PFSK-1 (cell line): ENCODE data around the gene APCDD1.

Source experiments
- FOXP2 ChIP-seq: optimal IDR thresholded peaks from 2 replicates; pipeline ENCODE3; 2011; ENCODE audit warnings: borderline replicate concordance, control low read depth, inconsistent platforms; ENCODE audit not compliant: insufficient read depth; ENCODE audit errors: extremely low read length, extremely low read depth
- POLR2AphosphoS5 ChIP-seq: IDR thresholded peaks from 2 replicates; pipeline ENCODE4 v1.6.1; 2012; ENCODE audit warnings: low read depth, mild to moderate bottlenecking, control low read depth, low read length, moderate library complexity
- SIN3A ChIP-seq: IDR thresholded peaks from 2 replicates; pipeline ENCODE4 v1.6.1; 2012; ENCODE audit warnings: mild to moderate bottlenecking, low read length, moderate library complexity, borderline replicate concordance; ENCODE audit not compliant: insufficient read depth
- TAF1 ChIP-seq: IDR thresholded peaks from 2 replicates; pipeline ENCODE4 v1.6.1; 2012; ENCODE audit warnings: low read length, control low read depth, borderline replicate concordance; ENCODE audit not compliant: insufficient read depth
- TF ChIP-seq, protein P1 (sequence below), 2 experiments: IDR thresholded peaks; 2 replicates each; pipeline versions ENCODE4 v1.6.1 to v1.8.0; 2011 to 2012; ENCODE audit warnings: low read depth in 2 of 2, low read length in 2 of 2, control low read depth in 1 of 2, inconsistent platforms in 1 of 2, mild to moderate bottlenecking in 1 of 2, moderate library complexity in 1 of 2; ENCODE audit not compliant: insufficient read depth in 1 of 2

Gene APCDD1

DNA sequence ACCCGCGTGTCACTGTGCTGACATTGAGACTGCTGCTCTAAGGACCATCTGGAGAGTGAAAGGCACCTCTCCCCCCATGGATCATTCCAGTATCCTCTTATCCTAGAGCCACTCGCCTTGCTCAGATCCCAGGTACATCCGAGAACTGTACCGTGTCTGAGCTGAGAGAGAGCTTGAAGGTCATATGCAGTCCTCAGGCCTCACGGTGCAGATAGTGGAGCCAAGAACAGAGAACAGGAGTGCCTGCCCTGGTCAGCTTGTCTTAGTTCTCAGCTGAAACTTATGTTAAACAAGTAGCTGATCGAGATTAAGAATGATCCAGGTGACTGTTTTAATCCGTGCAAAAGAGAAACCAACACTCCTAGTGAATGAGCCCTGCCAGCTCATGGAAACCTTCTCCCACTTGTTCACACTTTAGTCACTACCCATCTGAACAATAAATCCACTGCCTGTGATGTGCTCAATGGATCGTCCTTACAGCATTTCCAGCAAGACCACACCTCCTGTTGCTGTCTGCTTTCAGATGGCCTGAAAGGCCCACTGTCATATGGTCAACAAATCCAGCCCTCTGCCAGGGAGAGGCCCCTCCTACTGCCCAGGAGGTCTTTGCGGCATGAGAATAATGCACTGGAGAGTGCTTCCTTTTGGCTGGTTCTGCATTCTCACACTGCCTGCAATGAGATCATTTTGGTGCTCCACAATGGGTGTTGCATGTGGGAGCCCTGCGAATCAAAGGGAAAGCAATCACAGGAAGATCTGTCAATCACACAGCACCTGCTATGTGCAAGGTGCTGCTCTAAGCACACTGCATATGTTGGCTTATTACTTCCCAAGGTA lies 43.7 kb upstream of the APCDD1 start:
- TF ChIP-seq TAF1 (no peak), SIN3A (no peak), POLR2AphosphoS5 (no peak), FOXP2 (no peak)
- TF ChIP-seq, protein P1, sequence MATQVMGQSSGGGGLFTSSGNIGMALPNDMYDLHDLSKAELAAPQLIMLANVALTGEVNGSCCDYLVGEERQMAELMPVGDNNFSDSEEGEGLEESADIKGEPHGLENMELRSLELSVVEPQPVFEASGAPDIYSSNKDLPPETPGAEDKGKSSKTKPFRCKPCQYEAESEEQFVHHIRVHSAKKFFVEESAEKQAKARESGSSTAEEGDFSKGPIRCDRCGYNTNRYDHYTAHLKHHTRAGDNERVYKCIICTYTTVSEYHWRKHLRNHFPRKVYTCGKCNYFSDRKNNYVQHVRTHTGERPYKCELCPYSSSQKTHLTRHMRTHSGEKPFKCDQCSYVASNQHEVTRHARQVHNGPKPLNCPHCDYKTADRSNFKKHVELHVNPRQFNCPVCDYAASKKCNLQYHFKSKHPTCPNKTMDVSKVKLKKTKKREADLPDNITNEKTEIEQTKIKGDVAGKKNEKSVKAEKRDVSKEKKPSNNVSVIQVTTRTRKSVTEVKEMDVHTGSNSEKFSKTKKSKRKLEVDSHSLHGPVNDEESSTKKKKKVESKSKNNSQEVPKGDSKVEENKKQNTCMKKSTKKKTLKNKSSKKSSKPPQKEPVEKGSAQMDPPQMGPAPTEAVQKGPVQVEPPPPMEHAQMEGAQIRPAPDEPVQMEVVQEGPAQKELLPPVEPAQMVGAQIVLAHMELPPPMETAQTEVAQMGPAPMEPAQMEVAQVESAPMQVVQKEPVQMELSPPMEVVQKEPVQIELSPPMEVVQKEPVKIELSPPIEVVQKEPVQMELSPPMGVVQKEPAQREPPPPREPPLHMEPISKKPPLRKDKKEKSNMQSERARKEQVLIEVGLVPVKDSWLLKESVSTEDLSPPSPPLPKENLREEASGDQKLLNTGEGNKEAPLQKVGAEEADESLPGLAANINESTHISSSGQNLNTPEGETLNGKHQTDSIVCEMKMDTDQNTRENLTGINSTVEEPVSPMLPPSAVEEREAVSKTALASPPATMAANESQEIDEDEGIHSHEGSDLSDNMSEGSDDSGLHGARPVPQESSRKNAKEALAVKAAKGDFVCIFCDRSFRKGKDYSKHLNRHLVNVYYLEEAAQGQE (IDR thresholded peaks at IDR 0.05; ENCODE audit: insufficient read depth in 1 of 2, low read depth in 2 of 2, low read length in 2 of 2) = no peak

DNA sequence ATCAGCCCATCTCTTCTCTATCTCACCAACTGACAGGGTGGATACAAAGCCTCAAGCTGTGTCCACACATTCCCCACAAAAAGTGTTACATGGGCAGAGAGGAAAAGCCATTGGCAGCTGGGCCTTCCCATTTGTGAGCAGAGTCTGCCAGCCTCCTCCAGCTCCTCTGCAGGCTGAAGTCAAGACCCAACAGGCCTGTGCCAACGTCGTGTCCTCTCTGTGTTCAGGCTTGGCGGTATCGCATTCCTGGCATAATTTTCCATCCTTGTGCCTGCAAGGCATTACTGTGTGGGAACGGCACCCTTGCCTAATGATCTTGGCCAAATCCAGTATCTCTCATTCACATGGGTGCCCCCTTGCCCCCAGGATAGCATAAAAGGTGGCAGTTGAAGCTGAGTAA lies 41.5 kb upstream of the APCDD1 start:
- no peak for TF ChIP-seq TAF1
- TF ChIP-seq, protein P1 (IDR thresholded peaks at IDR 0.05; ENCODE audit: insufficient read depth in 1 of 2, low read depth in 2 of 2, low read length in 2 of 2) = no peak
- TF ChIP-seq POLR2AphosphoS5 = no peak
- no peak for TF ChIP-seq FOXP2
- TF ChIP-seq SIN3A = no peak

DNA sequence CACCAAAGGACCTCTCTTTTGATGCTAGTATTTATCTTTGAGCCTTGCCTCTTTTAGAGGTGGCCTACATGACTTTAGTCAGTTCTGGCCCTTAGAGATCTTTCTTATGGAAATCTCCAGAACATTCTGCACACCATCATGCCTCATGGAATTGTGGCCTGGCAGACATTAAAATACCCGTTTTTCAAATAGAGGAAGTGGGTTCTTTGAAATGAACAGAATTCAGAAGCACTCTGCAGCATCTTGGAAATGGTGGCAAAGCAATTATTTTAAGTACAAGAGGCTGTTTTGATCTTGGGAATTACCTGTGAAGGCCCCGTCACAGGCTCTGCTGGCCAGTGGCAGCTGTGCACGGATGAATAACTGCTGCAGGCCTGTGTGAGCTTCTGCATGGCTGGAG lies 40.7 kb upstream of the APCDD1 start:
- no peak for TF ChIP-seq FOXP2
- TF ChIP-seq SIN3A = no peak
- TF ChIP-seq POLR2AphosphoS5 = no peak
- TF ChIP-seq TAF1 = no peak

DNA sequence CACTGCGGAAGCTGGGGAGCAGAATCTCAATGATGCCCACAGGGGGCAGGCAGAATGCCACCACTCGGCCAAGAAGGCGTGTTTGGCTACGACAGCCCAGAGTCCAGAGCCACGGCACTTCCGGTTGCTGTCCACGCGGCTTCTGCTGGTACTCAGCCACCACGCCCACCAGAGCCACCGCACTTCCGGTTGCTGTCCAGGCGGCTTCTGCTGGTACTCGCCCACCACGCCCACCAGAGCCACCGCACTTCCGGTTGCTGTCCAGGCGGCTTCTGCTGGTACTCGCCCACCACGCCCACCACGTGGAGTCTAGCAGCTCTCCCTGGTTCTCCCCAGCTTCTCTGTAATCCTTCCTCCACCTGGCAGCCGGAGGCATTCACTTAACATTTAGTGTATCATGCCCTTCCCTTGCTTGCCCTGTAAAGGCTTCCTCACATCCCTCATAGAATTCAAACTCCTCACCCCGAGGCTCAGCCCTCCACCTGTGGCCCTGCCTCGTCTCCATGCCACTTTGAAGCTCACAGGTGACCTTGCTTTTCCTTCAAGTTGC lies 40.1 kb upstream of the APCDD1 start:
- TF ChIP-seq SIN3A = no peak
- TF ChIP-seq POLR2AphosphoS5 = no peak
- TF ChIP-seq FOXP2 = no peak
- no peak for TF ChIP-seq TAF1
- TF ChIP-seq, protein P1 (IDR thresholded peaks at IDR 0.05; ENCODE audit: insufficient read depth in 1 of 2, low read depth in 2 of 2, low read length in 2 of 2) = no peak

DNA sequence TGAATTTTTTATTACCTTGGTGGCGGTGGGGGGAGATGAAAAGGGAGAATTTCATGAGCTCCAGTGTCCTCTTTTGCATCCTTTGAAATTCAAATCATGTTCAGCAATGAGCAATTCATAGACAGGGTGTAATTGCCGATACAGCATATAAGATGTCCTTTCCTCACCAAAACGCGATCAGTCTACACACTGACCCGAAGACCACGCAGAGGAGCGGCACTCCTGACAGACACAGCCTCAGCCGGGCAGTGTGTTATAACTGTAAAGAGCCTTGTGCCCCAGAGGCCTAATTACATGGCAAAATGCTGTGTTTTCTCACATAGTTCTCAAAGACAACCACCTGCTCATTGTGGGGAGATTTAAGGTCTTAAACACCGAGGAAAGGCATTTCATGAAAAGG lies 38.4 kb upstream of the APCDD1 start:
- no peak for TF ChIP-seq TAF1
- TF ChIP-seq SIN3A = no peak
- TF ChIP-seq POLR2AphosphoS5 = no peak
- TF ChIP-seq, protein P1 (IDR thresholded peaks at IDR 0.05; ENCODE audit: insufficient read depth in 1 of 2, low read depth in 2 of 2, low read length in 2 of 2) = no peak
- no peak for TF ChIP-seq FOXP2
